GM18951 (cell line): ENCODE results near the gene SNAP25.

Experiments used
- POLR2A ChIP-seq: IDR thresholded peaks from 4 replicates; pipeline ENCODE4 v1.6.1; 2011; ENCODE audit warnings: mild to moderate bottlenecking; ENCODE audit not compliant: insufficient read length, insufficient read depth; ENCODE audit errors: extremely low read depth
- in situ Hi-C: fragments of 300-500 bp; cut with MboI; formaldehyde crosslinking; loops from one replicate; pipeline ENCODE4 v1.12.0; 2022; ENCODE audit warnings: low sequenced_read_pairs, mixed read lengths, inconsistent platforms; ENCODE audit not compliant: unreplicated experiment

Gene SNAP25

DNA sequence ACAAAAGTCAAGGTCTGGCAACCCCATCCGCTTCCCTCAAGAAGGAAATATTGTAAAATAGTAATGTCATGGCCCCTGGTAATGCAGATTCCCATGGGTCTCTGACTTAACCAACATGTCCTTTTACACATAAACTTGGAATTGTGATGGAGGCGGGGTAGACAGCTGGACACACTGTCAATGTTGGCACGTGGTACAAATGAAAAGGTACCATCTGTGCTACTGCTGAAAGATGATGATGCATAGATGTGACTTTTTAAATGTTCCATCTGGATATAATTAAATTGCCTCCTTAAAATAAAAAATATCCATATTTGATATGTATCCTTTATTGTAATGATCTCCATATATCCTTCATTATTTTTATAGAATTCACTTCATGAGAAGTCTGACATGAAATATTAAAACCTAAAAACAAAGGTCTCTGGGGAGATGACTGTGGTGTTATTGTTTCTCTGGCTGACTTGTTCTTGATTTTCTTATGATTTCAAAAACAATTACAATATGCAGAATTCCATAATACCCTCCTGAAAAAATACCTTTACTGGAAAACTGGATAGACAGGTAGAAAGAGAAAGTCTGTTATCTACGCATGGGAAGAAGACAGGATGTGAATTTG lies 110.9 kb downstream of the SNAP25 start:
- in situ Hi-C loops = no loop called here
- no peak for TF ChIP-seq POLR2A

DNA sequence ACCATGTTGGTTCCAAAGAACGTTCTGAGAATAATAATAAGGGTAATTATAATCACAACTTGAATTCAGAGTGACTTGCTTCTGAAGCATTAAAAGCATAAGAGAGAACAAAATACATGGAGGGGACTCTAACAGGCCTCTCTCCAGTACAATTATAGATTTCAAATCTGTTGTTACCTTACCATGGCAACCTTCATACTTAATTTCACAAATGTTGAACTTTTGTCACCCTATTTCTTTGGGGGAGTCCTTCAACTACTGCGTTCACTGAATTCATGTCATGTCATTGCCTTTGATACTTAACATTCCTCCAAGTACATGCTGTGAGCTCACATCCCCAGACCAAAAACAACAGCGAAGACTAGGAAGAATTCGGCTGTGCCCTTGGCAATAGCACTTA lies 111.4 kb downstream of the SNAP25 start:
- in situ Hi-C loops = no loop called here
- no peak for TF ChIP-seq POLR2A

DNA sequence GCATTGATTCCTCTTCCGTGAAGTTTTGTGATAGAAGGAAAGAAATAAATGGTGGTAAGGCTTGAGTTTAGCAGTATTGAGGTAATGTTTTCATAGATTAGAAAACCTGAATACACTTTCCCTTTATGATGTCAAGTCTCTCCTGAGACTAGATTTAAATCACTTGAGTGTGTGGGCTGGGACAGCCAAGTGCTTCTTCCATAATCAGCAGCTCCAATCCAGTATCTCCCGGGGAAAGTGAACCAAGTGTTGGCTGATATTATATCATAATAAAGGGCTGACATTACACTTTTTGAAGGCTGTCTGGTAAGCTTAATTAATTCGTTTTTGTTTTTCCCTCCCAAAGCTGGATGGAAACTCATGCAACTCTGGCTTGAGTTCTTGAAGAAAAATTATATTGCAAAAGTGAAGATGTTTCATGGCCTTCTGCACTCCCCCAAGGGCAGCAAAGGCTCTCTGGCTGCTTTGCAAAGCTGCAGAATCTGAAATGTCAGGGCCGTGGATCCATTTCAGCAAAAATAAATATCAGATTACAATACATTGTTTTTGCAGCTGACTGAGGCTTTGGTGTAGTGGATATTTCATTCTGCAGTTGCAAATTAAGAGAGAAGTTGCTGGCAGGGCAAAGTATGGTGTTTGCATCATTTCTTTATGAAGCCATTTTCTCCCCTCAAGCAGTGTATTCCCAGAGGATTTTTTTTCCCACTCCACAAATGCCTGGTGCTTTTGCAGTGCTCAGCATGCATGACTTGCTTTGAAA lies 114.2 kb downstream of the SNAP25 start:
- in situ Hi-C loops = no loop called here
- TF ChIP-seq POLR2A = no peak

- in situ Hi-C loops = no loop called here
Observed at GRCh38 chr20:10336959-10337729, 118.5 kb downstream of the SNAP25 start.

DNA sequence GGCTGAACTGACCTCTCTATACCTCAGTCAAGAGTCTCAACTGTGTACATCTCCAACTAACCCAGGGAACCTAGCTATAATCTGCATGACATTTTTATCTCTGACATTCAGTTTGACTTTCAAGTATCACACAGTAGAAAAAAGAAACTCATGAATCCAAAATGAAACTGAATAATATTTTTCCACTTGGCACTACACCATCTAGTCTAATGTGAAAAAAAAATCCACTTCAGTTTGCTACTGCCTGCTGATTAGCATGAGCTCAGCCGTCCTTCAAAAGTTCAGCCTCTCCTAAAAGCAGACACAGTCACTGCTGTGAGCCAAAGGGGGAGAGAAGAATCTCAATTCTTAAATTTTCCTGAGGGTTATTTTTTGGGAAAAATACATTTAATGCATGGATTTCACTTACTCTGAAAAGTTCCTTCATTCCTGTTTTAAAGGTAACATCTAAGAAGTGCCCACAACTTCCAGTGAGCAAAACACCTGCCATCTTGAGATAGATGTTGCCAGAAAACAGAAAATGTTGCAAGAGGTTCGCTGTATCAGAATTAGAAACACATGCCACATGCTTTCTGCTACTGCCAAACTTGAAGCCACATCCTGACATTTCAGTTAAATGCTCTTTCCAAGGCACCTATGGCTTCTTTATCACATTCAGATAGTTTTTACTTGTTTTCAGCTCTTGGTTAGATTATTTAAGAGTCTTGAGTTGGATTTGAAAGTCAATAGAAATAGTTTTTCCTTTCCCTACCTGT lies 120.0 kb downstream of the SNAP25 start:
- no peak for TF ChIP-seq POLR2A
- in situ Hi-C loops = no loop called here

More at GRCh38 chr20:10336959-10337729, 118.5 kb downstream of the SNAP25 start:
- no peak for TF ChIP-seq POLR2A

DNA sequence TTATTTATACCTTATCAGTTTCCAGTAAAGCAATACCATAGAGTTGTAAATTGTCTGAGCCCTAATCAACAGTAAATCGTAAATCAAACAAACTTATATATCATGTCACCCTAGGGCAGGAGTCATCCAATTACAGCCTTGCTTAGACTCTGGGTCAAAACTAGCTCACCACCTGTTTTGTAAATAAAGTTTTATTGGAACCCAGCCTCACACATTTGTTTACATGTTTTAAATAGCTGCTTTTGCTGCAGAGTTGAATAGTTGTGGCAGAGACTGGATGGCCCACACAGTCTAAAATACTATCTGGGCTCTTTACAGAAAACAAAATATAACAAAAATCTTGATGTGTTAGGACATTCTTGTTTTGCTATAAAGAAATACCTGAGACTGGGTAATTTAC lies 121.0 kb downstream of the SNAP25 start:
- no peak for TF ChIP-seq POLR2A
- in situ Hi-C loops = no loop called here

DNA sequence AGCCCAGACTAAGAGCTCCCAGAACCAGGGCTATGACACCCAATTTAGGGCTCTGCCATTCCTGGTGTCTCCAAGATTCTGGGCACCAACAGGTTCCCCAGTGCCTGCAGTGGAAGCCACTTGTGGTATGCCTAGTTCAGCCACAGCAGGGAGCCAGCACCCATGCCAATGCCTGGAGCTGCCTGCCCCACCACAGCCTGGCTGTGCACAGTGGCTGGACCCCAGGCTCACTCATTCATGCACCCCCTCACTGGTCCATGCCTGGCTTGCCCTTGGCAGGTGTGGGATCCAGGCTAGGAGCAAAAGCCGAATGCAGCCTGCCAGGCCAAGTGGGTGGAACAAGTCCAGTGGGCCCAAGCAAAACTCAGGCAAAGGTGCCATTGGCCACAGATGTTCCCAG lies 123.5 kb downstream of the SNAP25 start:
- in situ Hi-C loops = no loop called here
- no peak for TF ChIP-seq POLR2A

DNA sequence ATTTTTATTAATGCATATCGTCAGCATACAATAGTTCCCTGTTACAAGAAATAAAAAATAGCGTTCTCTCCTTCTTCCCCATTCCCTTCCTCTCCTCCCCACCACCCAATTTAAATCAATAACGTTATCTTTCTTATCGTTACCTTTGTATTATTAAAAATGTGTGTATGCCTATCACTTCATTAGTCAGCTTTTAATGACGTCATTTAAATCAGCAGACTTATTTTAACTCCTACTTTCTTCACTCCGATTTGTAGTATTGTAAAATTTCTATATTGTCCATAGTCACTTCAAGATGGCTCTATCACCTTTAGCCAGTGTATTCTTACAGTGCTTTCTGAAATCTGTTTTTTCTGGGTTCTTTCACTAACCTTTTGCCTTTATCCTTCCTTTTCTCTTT lies 126.3 kb downstream of the SNAP25 start:
- in situ Hi-C loops = no loop called here
- no peak for TF ChIP-seq POLR2A

DNA sequence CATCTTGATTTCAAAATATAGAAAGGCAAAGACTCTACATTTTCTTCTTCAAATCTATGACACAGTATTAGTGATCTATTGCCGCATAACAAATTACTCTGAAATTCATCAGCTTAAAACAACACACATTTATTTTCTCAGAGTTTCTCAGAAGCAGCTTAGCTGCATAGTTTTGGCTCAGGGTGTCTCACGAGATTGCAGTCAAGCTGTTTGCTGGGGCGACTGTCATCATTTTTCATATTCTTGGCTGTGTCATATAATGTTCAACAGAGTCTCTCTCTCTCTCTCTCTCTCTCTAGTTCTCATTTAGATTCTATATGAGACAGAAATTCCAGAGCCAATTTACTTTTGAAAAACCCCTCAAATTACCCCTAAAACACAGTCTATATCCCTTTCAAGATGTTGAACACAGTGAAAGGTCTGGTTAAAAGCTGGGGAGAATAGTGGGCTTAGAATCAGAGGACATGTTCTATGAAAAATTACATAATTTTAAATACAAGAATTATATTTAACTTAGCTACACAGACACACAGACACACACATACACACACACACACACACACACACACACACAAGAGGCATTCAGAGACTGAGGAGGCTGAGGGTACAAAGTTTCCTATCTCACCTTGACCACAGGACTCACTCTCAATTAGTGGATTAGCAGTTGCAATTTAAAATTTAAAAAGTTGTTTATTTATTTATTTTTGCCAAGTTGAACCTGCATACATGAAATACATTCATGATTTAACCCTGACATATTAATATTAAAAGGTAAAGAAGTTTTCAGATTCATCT lies 128.7 kb downstream of the SNAP25 start:
- TF ChIP-seq POLR2A = no peak
- in situ Hi-C loops = no loop called here

DNA sequence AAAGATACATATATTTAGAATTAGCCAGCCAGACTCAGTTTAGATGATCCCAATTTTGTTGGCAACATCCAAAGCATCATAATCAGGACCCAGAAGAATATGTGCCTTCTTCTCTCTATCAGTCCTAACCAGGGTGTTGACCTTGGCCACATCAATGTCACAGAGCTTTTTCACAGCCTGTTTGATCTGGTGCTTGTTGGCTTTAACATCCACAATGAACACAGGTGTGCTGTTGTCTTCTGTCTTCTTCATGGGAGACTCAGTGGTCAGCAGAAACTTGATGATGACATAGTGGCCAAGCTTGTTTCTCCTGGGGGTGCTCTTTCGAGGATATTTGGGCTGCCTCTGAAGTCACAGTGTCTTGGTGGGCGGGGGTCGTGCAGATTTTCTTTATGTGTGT lies 130.5 kb downstream of the SNAP25 start:
- in situ Hi-C loops = no loop called here
- no peak for TF ChIP-seq POLR2A

GRCh38 chr20:10350188-10350842 lies 131.7 kb downstream of the SNAP25 start:
- in situ Hi-C loops = no loop called here
- no peak for TF ChIP-seq POLR2A
